ENCODE measurements around the gene FRMPD4.
A peak's percentile ranks its signal among the peaks of the same experiment; 100 is the strongest.

The FRMPD4 gene

GRCh38 chrX:12137951-12138360, 317 bp upstream of the FRMPD4 start:
- peak overlapping the region; percentile 54 to 60 for H3K4me3 ChIP-seq (replicated peaks in 1 of 2; ENCODE audit: low read depth in 2 of 2, low read length in 2 of 2)
- TF ChIP-seq CTCF (IDR thresholded peaks at IDR 0.05; ENCODE audit: low read depth, low read length), result no peak
- peak in 1 of 2 donors; percentile 27 for DNase-seq (ENCODE audit: low read depth in 2 of 2)

DNA sequence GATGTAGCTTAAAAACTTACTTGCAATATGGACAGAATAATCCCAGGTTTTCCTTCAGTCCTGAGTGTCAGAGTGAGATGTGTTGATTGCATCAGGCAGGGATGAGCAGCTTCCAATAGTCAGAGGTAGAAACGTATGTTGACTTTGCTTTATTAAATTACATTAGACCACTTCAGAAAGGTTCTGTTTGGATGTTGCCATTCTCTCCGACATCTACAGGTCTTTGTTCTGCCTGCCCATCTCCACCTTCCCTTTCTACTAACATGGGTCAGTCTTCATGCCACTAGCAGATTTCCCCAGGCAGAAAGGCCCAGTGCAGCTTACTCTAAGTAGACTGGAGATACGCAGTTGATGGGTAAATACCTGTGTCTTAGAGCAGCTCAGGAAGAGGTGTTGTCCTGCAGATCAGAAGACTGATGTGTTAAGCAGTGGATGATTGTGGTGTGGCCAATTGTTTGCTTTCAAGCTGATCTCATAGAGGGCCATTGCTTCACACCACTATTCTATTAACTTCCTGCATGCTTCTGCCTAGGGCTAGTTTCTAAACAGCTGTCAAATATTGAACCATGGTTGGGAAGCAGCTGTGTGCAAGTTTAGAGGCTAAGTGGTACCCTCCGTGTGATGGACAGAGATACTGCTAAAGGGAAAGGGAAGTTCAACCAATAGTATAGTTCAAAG, 1.8 kb downstream of the FRMPD4 start:
- H3K4me3 ChIP-seq (replicated peaks in 1 of 2; ENCODE audit: low read depth in 2 of 2, low read length in 2 of 2), result peak overlapping the region in 1 of 2 donors; percentile 14
- TF ChIP-seq CTCF (IDR thresholded peaks at IDR 0.05; ENCODE audit: low read depth, low read length), result no peak

GRCh38 chrX:12141511-12141910, 3.2 kb downstream of the FRMPD4 start:
- DNase-seq (ENCODE audit: low read depth in 2 of 2), result no peak
- H3K4me3 ChIP-seq (replicated peaks in 1 of 2; ENCODE audit: low read depth in 2 of 2, low read length in 2 of 2), result no peak overlapping the region
- TF ChIP-seq CTCF (IDR thresholded peaks at IDR 0.05; ENCODE audit: low read depth, low read length), result no peak

More for the DNA sequence above, 1.8 kb downstream of the FRMPD4 start:
- DNase-seq (ENCODE audit: low read depth in 2 of 2), result peak; percentile 27 to 52

DNA sequence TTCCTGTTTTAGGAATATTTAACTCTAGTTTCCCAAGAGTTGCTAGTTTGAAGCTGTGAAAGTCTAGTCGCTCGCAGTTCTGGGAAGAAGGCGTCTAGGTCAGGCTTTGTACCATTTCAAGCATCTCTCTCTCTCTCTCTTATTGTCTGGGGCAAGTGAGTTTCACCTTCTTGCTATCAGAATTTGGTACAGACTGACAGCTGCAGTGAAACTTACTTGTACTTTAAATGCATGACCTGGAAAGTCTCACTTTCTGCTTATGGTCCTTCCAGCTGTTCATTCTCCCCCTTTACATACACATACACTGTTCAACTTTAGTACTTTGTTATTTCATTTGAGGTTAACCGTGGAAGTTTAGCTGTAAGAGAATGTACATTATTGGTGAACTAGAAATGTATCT, 4.4 kb downstream of the FRMPD4 start:
- TF ChIP-seq CTCF (IDR thresholded peaks at IDR 0.05; ENCODE audit: low read depth, low read length), result no peak
- no peak for DNase-seq (ENCODE audit: low read depth in 2 of 2)

DNA sequence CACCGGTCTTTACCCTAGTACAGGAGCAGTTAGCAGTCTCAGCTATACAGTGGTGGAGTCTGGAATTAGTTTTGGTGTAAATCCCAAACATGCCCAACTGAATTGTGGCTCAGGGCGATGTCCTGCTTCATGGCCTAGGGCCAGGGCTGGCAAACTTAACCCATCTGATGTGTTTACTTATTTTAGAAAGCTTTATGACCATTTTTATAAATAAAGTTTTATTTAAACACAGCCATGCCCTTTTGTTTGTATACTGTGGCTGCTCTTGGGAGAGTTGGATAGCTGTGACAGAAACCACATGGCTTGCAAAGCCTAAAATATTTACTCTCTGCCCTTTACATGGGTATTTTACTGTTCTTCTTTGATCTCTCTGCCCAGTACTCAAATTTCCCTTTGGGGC, 7.1 kb downstream of the FRMPD4 start:
- TF ChIP-seq CTCF (IDR thresholded peaks at IDR 0.05; ENCODE audit: low read depth, low read length), result no peak
- no peak for DNase-seq (ENCODE audit: low read depth in 2 of 2)
- no peak overlapping the region for H3K4me3 ChIP-seq (replicated peaks in 1 of 2; ENCODE audit: low read depth in 2 of 2, low read length in 2 of 2)

More for the DNA sequence above, 4.4 kb downstream of the FRMPD4 start:
- no peak overlapping the region for H3K4me3 ChIP-seq (replicated peaks in 1 of 2; ENCODE audit: low read depth in 2 of 2, low read length in 2 of 2)

- DNase-seq (ENCODE audit: low read depth in 2 of 2), result peak in 1 of 2 donors; percentile 22
- H3K4me3 ChIP-seq (replicated peaks in 1 of 2; ENCODE audit: low read depth in 2 of 2, low read length in 2 of 2), result no peak overlapping the region
- no peak for TF ChIP-seq CTCF (IDR thresholded peaks at IDR 0.05; ENCODE audit: low read depth, low read length)
Measured at GRCh38 chrX:12149670-12150407, 11.6 kb downstream of the FRMPD4 start.

All from cardiac fibroblast (primary cell).